A673 (cell line): ENCODE measurements around the gene SEC31B. TPM values are rescaled to one million over a fixed set of nuclear protein-coding genes. Genes with fewer than 3 reads are reported as not detected.

Source experiments
- BruUV-seq: library from RNA; stranded (reverse); fragments of 400-500 nt; replicated peaks from 2 replicates; lab custom pipeline; 2021; lab: Mats Ljungman, UMichigan
- CTCF ChIA-PET: fragments of 300-600 bp; sonication (Branson Sonifier 250); formaldehyde crosslinking; loops from one replicate; lab custom pipeline; 2022; ENCODE audit warnings: antibody characterized with exemption; lab: Charles Lee
- POLR2A ChIA-PET: fragments of 300-600 bp; sonication (Branson Sonifier 250); formaldehyde crosslinking; loops from one replicate; lab custom pipeline; 2022; ENCODE audit warnings: antibody characterized with exemption; ENCODE audit not compliant: low non-redundant PET; lab: Charles Lee
- DNase-seq: peaks from one replicate; pipeline ENCODE4 v3.0.0-alpha.2; 2015; ENCODE audit warnings: low spot score
- H3K27ac ChIP-seq: fragments of 200-600 bp; sonication (generic); 2 replicates; pipeline ENCODE4 v1.5.1; 2016; ENCODE audit warnings: mixed run types, low read depth, mild to moderate bottlenecking, mixed read lengths, antibody characterized with exemption, low read length; ENCODE audit not compliant: poor library complexity, severe bottlenecking
- H3K27me3 ChIP-seq: fragments of 200-600 bp; sonication (generic); replicated peaks from 2 replicates; pipeline ENCODE4 v1.6.1; 2017; ENCODE audit warnings: mixed run types, low read depth, mild to moderate bottlenecking, mixed read lengths, antibody characterized with exemption, low read length; ENCODE audit not compliant: insufficient read depth, poor library complexity
- H3K36me3 ChIP-seq: fragments of 200-600 bp; sonication (generic); 2 replicates; pipeline ENCODE4 v1.6.1; 2016; ENCODE audit warnings: mixed run types, mild to moderate bottlenecking, mixed read lengths, antibody characterized with exemption, low read length; ENCODE audit not compliant: insufficient read depth, poor library complexity, severe bottlenecking
- H3K4me1 ChIP-seq: fragments of 200-600 bp; sonication (generic); 2 replicates; pipeline ENCODE4 v1.6.1; 2017; ENCODE audit warnings: mixed run types, mild to moderate bottlenecking, mixed read lengths, antibody characterized with exemption, low read length; ENCODE audit not compliant: insufficient read depth, poor library complexity, severe bottlenecking
- H3K4me3 ChIP-seq: fragments of 200-600 bp; sonication (generic); 2 replicates; pipeline ENCODE4 v1.5.1; 2016; ENCODE audit warnings: low read depth, mixed run types, mild to moderate bottlenecking, mixed read lengths, low read length; ENCODE audit not compliant: poor library complexity, severe bottlenecking
- H3K9me3 ChIP-seq: fragments of 200-600 bp; sonication (generic); 2 replicates; pipeline ENCODE4 v1.6.1; 2016; ENCODE audit warnings: mixed run types, low read depth, mild to moderate bottlenecking, mixed read lengths, antibody characterized with exemption, low read length; ENCODE audit not compliant: poor library complexity, severe bottlenecking
- CTCF ChIP-seq: fragments of 300-800, 200-600 bp; sonication (generic); conservative IDR thresholded peaks from 2 replicates; pipeline ENCODE4 v1.5.1; 2017; ENCODE audit warnings: low read depth, mild to moderate bottlenecking, antibody characterized with exemption, low read length, moderate library complexity, mixed read lengths
- EZH2 ChIP-seq: fragments of 200-600 bp; sonication (generic); IDR thresholded peaks from 2 replicates; pipeline ENCODE4 v1.6.1; 2017; ENCODE audit warnings: borderline replicate concordance, low read depth, mild to moderate bottlenecking, mixed read lengths, antibody characterized with exemption, low read length; ENCODE audit not compliant: poor library complexity, severe bottlenecking
- intact Hi-C: fragments of 100-400 bp; cut with micrococcal nuclease; formaldehyde crosslinking; loops from one replicate; pipeline ENCODE4 v1.10.0; 2022; ENCODE audit not compliant: unreplicated experiment
- total RNA-seq: library from RNA; stranded (reverse); gene quantifications from 2 replicates; pipeline ENCODE4 v1.2.3, GENCODE V29; 2021

The SEC31B gene
- total RNA-seq, 1 experiment from 2014 or later = 3.8 TPM

DNA sequence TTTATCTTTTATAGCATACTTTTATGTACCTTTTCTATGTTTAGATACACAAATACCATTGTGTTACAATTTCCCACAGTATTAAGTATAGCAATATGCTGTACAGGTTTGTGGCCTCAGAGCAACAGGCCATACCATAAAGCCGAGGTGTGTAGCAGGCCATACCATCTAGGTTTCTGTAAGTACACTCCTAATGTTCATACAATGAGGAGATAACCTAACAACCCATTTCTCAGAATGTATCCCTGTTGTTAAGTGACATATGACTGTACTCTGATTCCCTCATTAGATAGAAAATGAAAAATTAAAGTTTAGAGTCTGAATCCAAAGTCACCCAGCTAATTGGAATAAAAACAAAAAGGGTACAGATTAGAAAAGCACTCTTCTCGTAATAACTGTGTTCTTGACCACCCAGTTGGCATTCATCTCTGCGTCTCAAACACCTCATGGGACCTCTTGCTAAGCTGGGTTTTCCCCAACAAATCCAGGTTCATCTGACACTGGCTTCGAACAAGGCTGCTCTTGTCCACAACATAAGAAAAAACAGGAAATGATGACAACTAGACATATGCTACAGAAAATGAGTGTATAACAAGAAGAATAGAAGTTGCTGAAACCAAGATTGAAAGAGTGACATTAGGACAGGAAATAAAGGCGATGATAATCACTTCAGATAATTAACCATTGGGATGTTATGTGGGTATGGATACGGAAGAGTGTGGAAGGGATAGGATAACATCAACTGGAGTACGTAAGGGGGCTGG lies 8.6 kb upstream of the SEC31B start:
- TF ChIP-seq CTCF (no peak), EZH2 (no peak)
- H3K27ac ChIP-seq = no peak overlapping the region
- H3K4me3 ChIP-seq = peak overlapping the region; percentile 76
- ChIA-PET CTCF (no interaction called here), POLR2A (no interaction called here)
- H3K9me3 ChIP-seq = no peaks in the 10 kb centered on the region
- H3K27me3 ChIP-seq = no peaks in the 10 kb centered on the region
- H3K4me1 ChIP-seq = peaks cover 7% of the 10 kb centered on the region
- intact Hi-C loops = loop anchor here (1.0 kb wide), 1 partner anchor 37 kb away; no protein-coding TSS in a partner anchor
- BruUV-seq = TSS peak; percentile 65
- H3K36me3 ChIP-seq = peaks cover 36% of the 10 kb centered on the region
- DNase-seq = peak; percentile 27

DNA sequence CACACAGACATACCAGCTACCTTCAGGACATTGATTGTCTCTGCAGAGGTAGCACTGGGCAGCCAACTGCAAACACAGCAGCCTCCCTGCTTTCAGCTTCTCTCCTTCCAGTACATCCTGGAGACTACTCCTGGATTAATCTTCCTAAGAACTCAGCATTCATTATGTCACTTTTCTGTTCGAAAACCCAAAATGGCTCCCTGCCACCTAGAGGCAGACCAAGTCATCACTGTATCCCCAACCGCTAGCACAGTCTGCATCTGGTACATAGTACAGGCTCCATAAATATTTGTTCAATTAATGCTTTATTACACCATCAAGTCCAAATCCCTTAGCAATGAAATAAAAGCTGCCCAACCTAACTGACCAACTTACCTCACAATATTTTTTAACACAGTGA lies 5.0 kb upstream of the SEC31B start:
- H3K27me3 ChIP-seq = no peaks in the 10 kb centered on the region
- peaks cover 36% of the 10 kb centered on the region for H3K36me3 ChIP-seq
- ChIA-PET CTCF (no interaction called here), POLR2A (no interaction called here)
- no peak for DNase-seq
- BruUV-seq = no TSS peak
- intact Hi-C loops = no loop called here
- H3K27ac ChIP-seq = no peak overlapping the region
- TF ChIP-seq EZH2 (no peak), CTCF (0 out of 2 replicates have a peak, but pooled peaks have one; percentile 19)
- H3K4me3 ChIP-seq = no peak overlapping the region
- peaks cover 7% of the 10 kb centered on the region for H3K4me1 ChIP-seq
- H3K9me3 ChIP-seq = no peaks in the 10 kb centered on the region

- peaks cover 10% of the 10 kb centered on the region for H3K4me1 ChIP-seq
- intact Hi-C loops = no loop called here
- TF ChIP-seq EZH2 (no peak), CTCF (no peak)
- H3K4me3 ChIP-seq = no peak overlapping the region
- ChIA-PET CTCF (no interaction called here), POLR2A (no interaction called here)
- BruUV-seq = no TSS peak
- DNase-seq = no peak
- no peak overlapping the region for H3K27ac ChIP-seq
- H3K9me3 ChIP-seq = no peaks in the 10 kb centered on the region
- no peaks in the 10 kb centered on the region for H3K27me3 ChIP-seq
- peaks cover 36% of the 10 kb centered on the region for H3K36me3 ChIP-seq
Measured at GRCh38 chr10:100524206-100524605, 4.5 kb upstream of the SEC31B start.
